CD4-positive, alpha-beta T cell treated with Interleukin-15 for 1 hour (primary cell): ENCODE results near the gene GPR52.

ENCODE experiments used
- DNase-seq: peaks from one replicate; pipeline ENCODE4 v3.0.0-alpha.2; 2020

GPR52 gene

DNA sequence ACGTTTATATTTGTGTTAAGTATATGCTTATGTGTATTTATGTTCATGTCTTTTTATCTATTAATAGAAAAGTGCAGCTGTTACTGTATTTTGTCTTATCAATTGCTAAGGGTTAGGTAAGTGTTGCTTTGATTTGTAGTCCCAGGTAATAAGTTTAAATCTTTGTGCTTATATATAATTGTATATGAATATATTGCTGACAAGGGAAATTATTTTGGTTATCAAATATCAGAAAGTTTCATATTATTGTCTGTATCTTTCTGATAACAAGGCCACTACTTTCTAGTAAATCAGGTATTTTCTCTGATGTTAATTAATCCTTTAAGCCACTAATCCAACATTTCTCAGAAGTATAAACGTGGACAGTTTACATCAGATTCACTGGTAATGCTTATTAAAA lies 21.3 kb downstream of the GPR52 start:
- no peak for DNase-seq

DNA sequence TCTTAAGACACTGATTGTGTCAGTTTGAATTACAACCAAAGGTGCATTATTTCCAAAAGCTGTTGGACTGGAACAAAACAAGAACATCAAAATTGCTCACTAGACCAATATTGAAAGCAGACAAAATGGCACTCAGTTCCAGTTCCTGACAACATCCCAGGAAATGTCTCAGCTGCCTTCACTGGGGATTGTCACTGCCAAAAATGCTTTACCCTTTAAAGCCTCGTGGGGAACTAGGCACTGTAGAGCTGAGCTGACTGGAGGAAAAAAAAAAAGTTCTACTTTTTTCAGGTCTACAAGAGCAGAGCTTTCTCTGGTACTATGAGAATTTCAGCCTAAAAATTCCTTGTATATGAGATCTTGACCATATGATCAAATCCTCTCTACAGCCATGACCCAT lies 21.9 kb downstream of the GPR52 start:
- DNase-seq = no peak

DNA sequence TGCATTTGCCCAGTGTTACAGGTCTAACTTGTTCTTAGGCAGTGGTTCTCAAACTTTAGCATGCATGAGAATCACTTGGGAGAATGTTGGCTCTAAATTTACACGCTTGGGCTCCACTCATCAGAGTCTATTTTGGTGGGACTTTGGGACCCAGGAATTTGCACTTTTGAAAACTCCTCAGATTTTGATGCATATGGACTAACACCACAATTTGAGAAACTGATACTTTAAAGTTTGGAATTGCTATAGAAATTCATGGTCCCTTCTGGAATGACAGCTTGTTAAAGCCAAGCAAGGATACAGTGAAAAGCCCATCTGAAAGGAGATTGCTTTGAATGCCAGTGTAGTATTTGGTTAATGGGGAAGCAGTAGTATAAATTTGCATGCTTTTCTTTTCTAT lies 31.5 kb downstream of the GPR52 start:
- no peak for DNase-seq

DNA sequence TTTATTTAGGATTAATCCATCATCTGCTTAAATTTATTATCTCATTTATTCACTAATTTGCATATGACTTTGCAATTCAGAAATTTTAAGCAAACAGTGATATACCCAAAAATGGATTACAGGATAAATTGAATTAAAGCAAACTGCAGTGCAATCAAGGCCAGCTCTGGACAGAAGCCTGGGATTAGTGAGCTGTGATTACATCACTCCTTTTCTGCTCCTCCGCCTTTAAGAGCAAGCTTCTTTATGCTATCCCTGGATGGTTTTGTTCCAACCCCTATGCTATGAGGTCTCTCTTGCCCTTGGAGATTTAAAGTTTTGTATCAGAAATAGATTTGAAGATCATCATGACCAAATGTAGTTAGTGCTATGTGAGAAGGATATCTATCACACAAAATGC lies 32.6 kb downstream of the GPR52 start:
- no peak for DNase-seq

DNA sequence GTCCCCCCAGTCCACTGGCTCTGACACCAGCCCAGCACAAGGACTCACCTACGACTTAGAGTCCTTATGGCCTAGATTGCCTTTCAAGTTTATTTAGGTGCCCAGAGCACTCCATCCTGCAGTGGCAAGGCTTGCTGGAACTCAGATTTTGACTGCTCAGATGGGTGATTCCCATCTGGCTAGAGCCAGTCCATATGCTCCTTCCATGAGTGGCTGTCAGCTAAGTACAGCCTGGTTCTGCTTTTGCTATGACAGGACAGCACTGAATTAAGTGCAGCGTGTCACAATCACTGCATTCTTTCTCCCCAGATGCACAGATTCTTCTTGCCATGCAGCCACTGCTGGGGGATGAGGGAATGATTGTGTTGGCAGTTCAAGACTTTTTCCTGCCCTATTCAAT lies 43.8 kb downstream of the GPR52 start:
- DNase-seq = no peak

DNA sequence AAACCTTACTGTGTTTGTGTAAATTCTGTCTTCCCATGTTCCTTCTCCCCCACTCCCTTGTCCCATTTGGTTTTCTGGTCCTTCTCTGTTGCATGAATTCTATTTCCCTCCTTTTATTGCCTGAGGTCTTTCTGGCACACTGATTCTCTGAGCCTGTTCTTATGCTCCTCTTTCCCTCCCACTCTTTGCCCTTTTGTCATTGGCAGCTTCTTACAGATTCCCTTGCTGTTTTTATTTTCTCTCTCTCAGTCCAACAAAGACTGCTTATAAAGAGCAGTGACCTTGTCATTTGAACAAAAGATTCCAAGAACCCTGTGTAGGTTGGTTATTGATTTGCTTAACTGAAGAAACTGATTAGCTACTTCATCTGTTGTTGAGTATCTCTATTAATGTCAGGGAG lies 49.7 kb downstream of the GPR52 start:
- DNase-seq = no peak
